SU-DHL-6 (cell line): ENCODE data around the gene ARL5A.

Source experiments
- H2AFZ ChIP-seq: fragments of 200-600 bp; sonication (generic); 2 replicates; pipeline ENCODE4 v1.6.1; 2014; ENCODE audit warnings: low read depth, mild to moderate bottlenecking, moderate library complexity, mixed read lengths, antibody characterized with exemption, low read length; ENCODE audit not compliant: severe bottlenecking
- H3F3A ChIP-seq: fragments of 200-600 bp; shearing (Covaris generic); 2 replicates; pipeline ENCODE4 v1.6.0; 2016; ENCODE audit warnings: antibody characterized with exemption, mild to moderate bottlenecking; ENCODE audit not compliant: insufficient read depth
- H3K27ac ChIP-seq: fragments of 200-600 bp; sonication (generic); 2 replicates; pipeline ENCODE4 v1.5.1; 2016; ENCODE audit warnings: low read depth, mild to moderate bottlenecking, low read length, moderate library complexity, mixed read lengths
- H3K27me3 ChIP-seq: fragments of 200-600 bp; sonication (generic), shearing (Covaris generic); 2 replicates; pipeline ENCODE4 v1.6.0; 2014; ENCODE audit warnings: mild to moderate bottlenecking, low read length
- H3K36me3 ChIP-seq: fragments of 200-600 bp; sonication (generic); 2 replicates; pipeline ENCODE4 v1.6.1; 2014; ENCODE audit warnings: mild to moderate bottlenecking, low read length, mixed read lengths
- H3K4me2 ChIP-seq: fragments of 300-600, 200-600 bp; shearing (Covaris generic), sonication (generic); 2 replicates; pipeline ENCODE4 v1.6.0; 2014; ENCODE audit warnings: low read length, low read depth, mild to moderate bottlenecking; ENCODE audit not compliant: poor library complexity, severe bottlenecking
- H3K4me3 ChIP-seq: fragments of 200-600 bp; sonication (generic); 2 replicates; pipeline ENCODE4 v1.5.1; 2014; ENCODE audit warnings: antibody characterized with exemption, low read length, mild to moderate bottlenecking, mixed read lengths; ENCODE audit not compliant: insufficient read depth, poor library complexity, severe bottlenecking
- H3K79me2 ChIP-seq: fragments of 200-600 bp; sonication (generic); 2 replicates; pipeline ENCODE4 v1.6.1; 2014; ENCODE audit warnings: mild to moderate bottlenecking, low read length, moderate library complexity; ENCODE audit not compliant: insufficient read depth
- H3K9ac ChIP-seq: fragments of 200-600 bp; sonication (generic); 2 replicates; pipeline ENCODE4 v1.7.0; 2014; ENCODE audit warnings: mild to moderate bottlenecking, low read length
- H3K9me2 ChIP-seq: fragments of 200-600 bp; sonication (generic); replicated peaks from 2 replicates; pipeline ENCODE4 v1.6.1; 2014; ENCODE audit warnings: low read length; ENCODE audit not compliant: insufficient read depth
- H3K9me3 ChIP-seq: fragments of 200-600 bp; sonication (generic); 2 replicates; pipeline ENCODE4 v1.6.1; 2014; ENCODE audit warnings: low read length, mixed read lengths; ENCODE audit not compliant: insufficient read depth
- H4K20me1 ChIP-seq: fragments of 200-600 bp; sonication (generic); 2 replicates; pipeline ENCODE4 v1.6.1; 2014; ENCODE audit warnings: low read depth, mild to moderate bottlenecking, antibody characterized with exemption, low read length, moderate library complexity, mixed read lengths
- EZH2phosphoT487 ChIP-seq: fragments of 200-600 bp; sonication (generic), shearing (Covaris generic); conservative IDR thresholded peaks from 2 replicates; pipeline ENCODE4 v1.6.1; 2018; ENCODE audit warnings: mild to moderate bottlenecking, antibody characterized with exemption, low read length, moderate library complexity, mixed read lengths
- TF ChIP-seq, protein P1 (sequence below): fragments of 200-600 bp; sonication (generic); IDR thresholded peaks from one replicate; pipeline ENCODE4 v1.5.1; 2017; ENCODE audit warnings: antibody characterized with exemption, mild to moderate bottlenecking, low read length, moderate library complexity; ENCODE audit not compliant: insufficient read depth, poor library complexity, severe bottlenecking

The ARL5A gene

DNA sequence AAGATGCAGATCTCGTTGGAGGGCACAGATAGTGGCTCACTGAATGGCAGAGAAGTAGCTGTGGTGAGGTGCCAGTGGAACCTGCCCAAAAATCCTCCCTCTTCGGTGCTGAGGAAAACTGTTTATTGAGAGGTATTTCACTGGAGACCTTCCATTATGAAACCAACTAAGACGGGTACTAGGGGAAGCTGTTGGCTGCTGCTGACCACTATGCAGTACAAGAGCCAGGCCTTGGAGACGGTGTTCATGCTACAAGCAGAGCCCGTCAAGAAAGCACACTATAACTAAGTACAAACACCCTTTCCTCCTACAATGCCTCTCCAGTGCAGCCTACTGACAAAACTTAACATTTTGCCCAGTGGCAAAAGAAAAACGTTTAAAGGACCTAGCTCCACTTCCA, 4.6 kb downstream of the ARL5A start:
- Histone ChIP-seq H3K4me3 (no peak overlapping the region), H3K9me3 (no peaks in the 10 kb centered on the region), H4K20me1 (peaks cover 16% of the 10 kb centered on the region; the same call in 1 of the 2 replicates), H3K4me2 (no peak overlapping the region), H3F3A (no peaks in the 10 kb centered on the region), H3K27me3 (no peaks in the 10 kb centered on the region), H3K9me2 (no peaks in the 10 kb centered on the region), H3K36me3 (no peaks in the 10 kb centered on the region), H2AFZ (no peak overlapping the region), H3K79me2 (peaks cover 93% of the 10 kb centered on the region), H3K9ac (no peak overlapping the region), H3K27ac (no peak overlapping the region)
- TF ChIP-seq EZH2phosphoT487, result no peak
- TF ChIP-seq, protein P1, sequence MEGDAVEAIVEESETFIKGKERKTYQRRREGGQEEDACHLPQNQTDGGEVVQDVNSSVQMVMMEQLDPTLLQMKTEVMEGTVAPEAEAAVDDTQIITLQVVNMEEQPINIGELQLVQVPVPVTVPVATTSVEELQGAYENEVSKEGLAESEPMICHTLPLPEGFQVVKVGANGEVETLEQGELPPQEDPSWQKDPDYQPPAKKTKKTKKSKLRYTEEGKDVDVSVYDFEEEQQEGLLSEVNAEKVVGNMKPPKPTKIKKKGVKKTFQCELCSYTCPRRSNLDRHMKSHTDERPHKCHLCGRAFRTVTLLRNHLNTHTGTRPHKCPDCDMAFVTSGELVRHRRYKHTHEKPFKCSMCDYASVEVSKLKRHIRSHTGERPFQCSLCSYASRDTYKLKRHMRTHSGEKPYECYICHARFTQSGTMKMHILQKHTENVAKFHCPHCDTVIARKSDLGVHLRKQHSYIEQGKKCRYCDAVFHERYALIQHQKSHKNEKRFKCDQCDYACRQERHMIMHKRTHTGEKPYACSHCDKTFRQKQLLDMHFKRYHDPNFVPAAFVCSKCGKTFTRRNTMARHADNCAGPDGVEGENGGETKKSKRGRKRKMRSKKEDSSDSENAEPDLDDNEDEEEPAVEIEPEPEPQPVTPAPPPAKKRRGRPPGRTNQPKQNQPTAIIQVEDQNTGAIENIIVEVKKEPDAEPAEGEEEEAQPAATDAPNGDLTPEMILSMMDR, result no peak

DNA sequence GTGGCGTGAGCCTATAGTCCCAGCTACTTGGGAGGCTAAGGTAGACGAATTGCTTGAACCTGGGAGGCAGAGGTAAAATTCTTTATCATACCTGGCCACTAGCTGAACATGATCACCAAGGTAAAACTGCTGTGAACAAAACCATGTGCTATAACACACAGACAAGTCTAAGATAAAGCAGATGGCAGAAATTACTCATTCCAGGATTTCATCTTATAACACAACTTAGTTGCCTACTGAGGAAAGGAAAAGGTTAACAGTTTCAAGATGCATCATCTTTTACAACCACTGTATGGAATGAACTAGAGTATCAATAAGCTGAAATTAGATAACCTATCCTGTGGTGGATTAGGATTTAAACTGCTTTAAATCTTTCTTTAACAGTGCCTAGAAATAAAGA, 8.3 kb downstream of the ARL5A start:
- no peak overlapping the region for H3K4me2 ChIP-seq
- H3K27ac ChIP-seq, result no peak overlapping the region
- no peak for TF ChIP-seq EZH2phosphoT487
- TF ChIP-seq, protein P1, result no peak
- H3K36me3 ChIP-seq, result no peaks in the 10 kb centered on the region
- no peaks in the 10 kb centered on the region for H3K9me2 ChIP-seq
- H2AFZ ChIP-seq, result no peak overlapping the region
- no peak overlapping the region for H3K9ac ChIP-seq
- H3K4me3 ChIP-seq, result no peak overlapping the region
- H3K9me3 ChIP-seq, result no peaks in the 10 kb centered on the region
- no peaks in the 10 kb centered on the region for H3F3A ChIP-seq
- H3K27me3 ChIP-seq, result no peaks in the 10 kb centered on the region
- peaks cover 97% of the 10 kb centered on the region for H3K79me2 ChIP-seq
- peaks cover 16% of the 10 kb centered on the region; the same call in 1 of the 2 replicates for H4K20me1 ChIP-seq

DNA sequence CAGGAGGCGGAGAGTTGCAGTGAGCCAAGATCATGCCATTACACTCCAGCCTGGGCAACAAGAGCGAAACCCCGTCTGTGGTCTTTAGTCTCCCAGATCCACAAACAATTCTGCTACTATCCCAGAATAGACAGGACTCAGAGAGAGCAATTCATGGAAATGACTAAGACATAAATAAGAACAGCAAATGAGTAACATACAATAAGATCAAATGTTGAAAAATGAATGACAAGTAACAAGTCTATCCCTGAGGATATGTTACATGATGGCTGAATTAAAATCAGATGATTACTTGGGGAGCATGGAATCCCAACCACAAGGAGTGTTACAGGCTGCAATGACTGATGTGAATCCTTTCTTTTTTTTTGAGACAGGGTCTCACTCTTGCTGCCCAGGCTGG, 10.3 kb downstream of the ARL5A start:
- Histone ChIP-seq H2AFZ (no peak overlapping the region), H3K9me3 (no peaks in the 10 kb centered on the region), H3K4me3 (no peak overlapping the region), H3K36me3 (peaks cover 13% of the 10 kb centered on the region; the same call in 1 of the 2 replicates), H3K79me2 (peaks cover 80% of the 10 kb centered on the region), H3K9me2 (no peaks in the 10 kb centered on the region), H3K9ac (no peak overlapping the region), H4K20me1 (peaks cover 20% of the 10 kb centered on the region), H3K27ac (no peak overlapping the region), H3K4me2 (no peak overlapping the region), H3K27me3 (no peaks in the 10 kb centered on the region), H3F3A (no peaks in the 10 kb centered on the region)
- TF ChIP-seq, protein P1, result no peak
- no peak for TF ChIP-seq EZH2phosphoT487
